GM12878 (cell line): ENCODE results near the gene MFSD6. TPM values are rescaled to one million over a fixed set of nuclear protein-coding genes. Genes with fewer than 3 reads are reported as not detected.

ENCODE experiments used
- BCLAF1 ChIP-seq: fragments of 450-650 bp; IDR thresholded peaks from 2 replicates; pipeline ENCODE4 v1.6.1; 2017; ENCODE audit warnings: antibody characterized with exemption, mild to moderate bottlenecking, moderate library complexity
- BHLHE40 ChIP-seq, 2 experiments: fragments of 450-650 bp in 1 of 2; IDR thresholded peaks; 2 replicates each; pipeline ENCODE4 v1.6.1; 2011 to 2017; ENCODE audit warnings: low read depth in 2 of 2, borderline replicate concordance in 1 of 2, improper control_type of control experiment in 1 of 2, low read length in 1 of 2, mild to moderate bottlenecking in 1 of 2
- CBX3 ChIP-seq: fragments of 200-600 bp; sonication (generic); IDR thresholded peaks from 2 replicates; pipeline ENCODE4 v1.6.1; 2016; ENCODE audit warnings: low read depth, borderline replicate concordance
- CREB1 ChIP-seq: IDR thresholded peaks from 2 replicates; pipeline ENCODE4 v1.6.1; 2012; ENCODE audit warnings: low read depth, mild to moderate bottlenecking, inconsistent platforms
- CREM ChIP-seq: IDR thresholded peaks from 2 replicates; pipeline ENCODE4 v1.6.1; 2014; ENCODE audit warnings: antibody characterized with exemption, low read depth
- GABPA ChIP-seq: IDR thresholded peaks from 2 replicates; pipeline ENCODE4 v1.6.1; 2014; ENCODE audit warnings: antibody characterized with exemption, low read depth, mild to moderate bottlenecking, inconsistent platforms
- HDGF ChIP-seq: fragments of 450-650 bp; IDR thresholded peaks from 2 replicates; pipeline ENCODE4 v1.6.1; 2016; ENCODE audit warnings: antibody characterized with exemption
- IRF5 ChIP-seq: fragments of 450-650 bp; IDR thresholded peaks from 2 replicates; pipeline ENCODE4 v1.6.1; 2017; ENCODE audit warnings: borderline replicate concordance
- KDM1A ChIP-seq: fragments of 200-600 bp; sonication (generic); IDR thresholded peaks from 2 replicates; pipeline ENCODE4 v1.6.1; 2016; ENCODE audit warnings: borderline replicate concordance
- MEF2B ChIP-seq: fragments of 450-650 bp; IDR thresholded peaks from 2 replicates; pipeline ENCODE4 v1.6.1; 2018; ENCODE audit warnings: mild to moderate bottlenecking, moderate library complexity; ENCODE audit not compliant: partially characterized antibody, poor library complexity, severe bottlenecking
- PAX8 ChIP-seq: fragments of 450-650 bp; IDR thresholded peaks from 2 replicates; pipeline ENCODE4 v1.6.1; 2017; ENCODE audit warnings: mild to moderate bottlenecking, moderate library complexity
- PBX3 ChIP-seq: IDR thresholded peaks from 2 replicates; pipeline ENCODE4 v1.6.1; 2011; ENCODE audit warnings: mild to moderate bottlenecking, low read depth, low read length, moderate library complexity; ENCODE audit not compliant: insufficient replicate concordance
- POLR2A ChIP-seq: IDR thresholded peaks from 2 replicates; pipeline ENCODE4 v1.6.1; 2011; ENCODE audit warnings: low read depth, mild to moderate bottlenecking, low read length
- RAD51 ChIP-seq: fragments of 450-650 bp; IDR thresholded peaks from 2 replicates; pipeline ENCODE4 v1.6.1; 2016; ENCODE audit warnings: moderate library complexity, mild to moderate bottlenecking, inconsistent platforms
- SMC3 ChIP-seq: IDR thresholded peaks from 2 replicates; pipeline ENCODE4 v1.6.1; 2011; ENCODE audit warnings: low read length, improper control_type of control experiment, borderline replicate concordance
- SRF ChIP-seq, 2 experiments: IDR thresholded peaks; 2 replicates each; pipeline ENCODE4 v1.6.1; 2011; ENCODE audit warnings: low read depth in 2 of 2, low read length in 2 of 2, mild to moderate bottlenecking in 1 of 2, moderate library complexity in 1 of 2
- TCF12 ChIP-seq: IDR thresholded peaks from 2 replicates; pipeline ENCODE4 v1.6.1; 2011; ENCODE audit warnings: low read depth, mild to moderate bottlenecking, low read length
- TCF3 ChIP-seq: IDR thresholded peaks from 2 replicates; pipeline ENCODE4 v1.6.1; 2012; ENCODE audit warnings: low read depth, mild to moderate bottlenecking, low read length, borderline replicate concordance; ENCODE audit not compliant: insufficient read depth
- YY1 ChIP-seq: IDR thresholded peaks from 2 replicates; pipeline ENCODE4 v1.6.1; 2011; ENCODE audit warnings: low read depth, mild to moderate bottlenecking, low read length
- polyA plus RNA-seq, 11 experiments: library from polyadenylated mRNA; depleted of rRNA in 4 of 11; unstranded in 6 of 11; stranded (reverse) in 5 of 11; fragments of >200 nt; fragmentation: Nextera tagmentation in 4 of 11; fragmentation: Illumina TruSeq in 1 of 11; extraction: Ambion mirVana in 4 of 11; extraction: Trizol in 1 of 11; gene quantifications; 1 replicate in 1 of 11; 2 replicates in 10 of 11; pipeline versions ENCODE4 v1.2.1 to v1.2.3, GENCODE V29; 2011 to 2016; ENCODE audit warnings: inconsistent platforms in 2 of 11, missing spikeins in 2 of 11, low read depth in 1 of 11
- total RNA-seq, 4 experiments: library from RNA; depleted of rRNA in 3 of 4; stranded (reverse); fragments of >200 nt in 3 of 4; fragmentation: Illumina TruSeq in 1 of 4; extraction: Trizol in 1 of 4; gene quantifications; 2 replicates each; pipeline versions ENCODE4 v1.2.1 to v1.2.3, GENCODE V29; 2013 to 2021

The MFSD6 gene
- total and polyA plus RNA-seq, 10 of the 15 experiments (the other 5 are each of a cell fraction or from before 2014, with no cell fraction given): 6.7 to 42.6 (median 24.2) TPM

- TF ChIP-seq TCF3 (0 out of 2 replicates have a peak, but pooled peaks have one; percentile 8), CBX3 (no peak), TCF12 (0 out of 2 replicates have a peak, but pooled peaks have one; percentile 17), SRF (IDR thresholded peaks at IDR 0.05; ENCODE audit: low read depth in 2 of 2, low read length in 2 of 2) (0 out of 4 replicates have a peak, but pooled peaks of 1 of the 2 experiments have one; percentile 34), CREM (peak; percentile 20; the same call in 1 of the 2 replicates), MEF2B (no peak), KDM1A (no peak), GABPA (no peak), HDGF (no peak), RAD51 (no peak), PAX8 (no peak), SMC3 (no peak), BCLAF1 (no peak), YY1 (peak; percentile 67), BHLHE40 (IDR thresholded peaks at IDR 0.05; ENCODE audit: borderline replicate concordance in 1 of 2, low read depth in 2 of 2, low read length in 1 of 2) (peak; percentile 60 to 64; a peak in 3 of 4 replicates), CREB1 (peak; percentile 54; the same call in 1 of the 2 replicates), IRF5 (no peak), PBX3 (no peak), POLR2A (peak; percentile 82)
Observed at GRCh38 chr2:190408538-190409271, 550 bp downstream of the MFSD6 start (continued).
